GM20000 (cell line): ENCODE data around the gene MAP2K5.
A peak's percentile ranks its signal among the peaks of the same experiment; 100 is the strongest.

Experiments used
- DNase-seq: peaks from one replicate; pipeline ENCODE4 v3.0.0; 2012; ENCODE audit warnings: low spot score
- TF ChIP-seq, protein P1 (sequence below): IDR thresholded peaks from 2 replicates; pipeline ENCODE4 v1.5.1; 2012; ENCODE audit warnings: mild to moderate bottlenecking, control low read depth; ENCODE audit errors: extremely low read depth, missing control alignments

Gene MAP2K5

DNA sequence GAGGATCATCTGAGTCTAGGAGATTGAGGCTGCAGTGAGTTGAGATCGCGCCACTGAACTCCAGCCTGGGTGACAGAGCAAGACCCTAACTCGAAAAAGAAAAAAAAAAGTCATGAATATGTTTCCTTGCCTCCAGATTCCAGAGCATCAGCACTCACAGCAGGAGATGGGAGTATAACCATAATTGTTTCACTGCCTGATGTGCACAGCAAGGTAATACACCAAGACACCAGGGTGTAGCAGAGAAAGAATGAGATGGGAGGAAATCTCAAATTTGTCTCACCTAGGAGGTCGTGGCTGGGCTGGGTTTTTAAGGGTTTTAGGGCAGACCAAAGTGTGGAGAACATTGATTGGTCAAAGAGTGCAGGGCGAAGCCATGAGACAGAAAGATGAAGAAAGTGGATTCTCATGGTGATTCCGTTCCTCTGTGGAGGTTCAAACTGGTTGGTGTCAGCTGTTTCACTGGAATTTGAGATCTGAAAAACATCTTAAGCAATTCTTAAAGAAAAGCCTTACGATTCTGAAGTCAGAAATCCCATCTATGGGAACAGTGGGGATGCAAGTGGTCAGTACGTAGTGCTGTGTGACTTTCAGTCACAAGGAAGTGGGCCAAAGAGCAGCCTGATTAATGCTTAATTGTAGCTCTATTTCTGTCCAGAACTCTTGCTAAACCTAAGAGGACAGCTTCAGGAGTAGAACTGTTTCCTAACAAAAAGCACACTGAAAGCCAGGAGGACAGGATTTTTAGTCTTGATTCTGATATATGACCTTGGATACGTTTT lies 29.4 kb upstream of the MAP2K5 start:
- TF ChIP-seq, protein P1, sequence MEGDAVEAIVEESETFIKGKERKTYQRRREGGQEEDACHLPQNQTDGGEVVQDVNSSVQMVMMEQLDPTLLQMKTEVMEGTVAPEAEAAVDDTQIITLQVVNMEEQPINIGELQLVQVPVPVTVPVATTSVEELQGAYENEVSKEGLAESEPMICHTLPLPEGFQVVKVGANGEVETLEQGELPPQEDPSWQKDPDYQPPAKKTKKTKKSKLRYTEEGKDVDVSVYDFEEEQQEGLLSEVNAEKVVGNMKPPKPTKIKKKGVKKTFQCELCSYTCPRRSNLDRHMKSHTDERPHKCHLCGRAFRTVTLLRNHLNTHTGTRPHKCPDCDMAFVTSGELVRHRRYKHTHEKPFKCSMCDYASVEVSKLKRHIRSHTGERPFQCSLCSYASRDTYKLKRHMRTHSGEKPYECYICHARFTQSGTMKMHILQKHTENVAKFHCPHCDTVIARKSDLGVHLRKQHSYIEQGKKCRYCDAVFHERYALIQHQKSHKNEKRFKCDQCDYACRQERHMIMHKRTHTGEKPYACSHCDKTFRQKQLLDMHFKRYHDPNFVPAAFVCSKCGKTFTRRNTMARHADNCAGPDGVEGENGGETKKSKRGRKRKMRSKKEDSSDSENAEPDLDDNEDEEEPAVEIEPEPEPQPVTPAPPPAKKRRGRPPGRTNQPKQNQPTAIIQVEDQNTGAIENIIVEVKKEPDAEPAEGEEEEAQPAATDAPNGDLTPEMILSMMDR, result no peak
- DNase-seq, result no peak

DNA sequence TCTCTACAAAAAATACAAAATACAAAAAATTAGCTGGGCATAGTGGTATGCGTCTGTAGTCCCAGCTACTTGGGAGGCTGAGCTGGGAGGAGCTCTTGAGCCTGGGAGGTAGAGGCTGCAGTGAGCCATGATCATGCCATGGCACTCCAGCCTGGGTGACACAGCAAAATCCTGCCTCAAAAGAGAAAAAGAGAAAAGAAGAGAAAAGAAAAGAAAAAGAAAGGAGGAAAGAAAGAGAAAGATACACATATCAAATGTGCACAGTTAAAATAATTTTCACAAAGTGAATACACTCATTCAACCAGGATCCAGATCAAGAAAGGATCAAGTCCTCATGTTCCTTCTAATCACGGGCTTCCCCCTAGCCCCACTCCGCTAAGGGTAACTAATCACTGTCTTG lies 27.4 kb upstream of the MAP2K5 start:
- TF ChIP-seq, protein P1, result no peak
- no peak for DNase-seq

DNA sequence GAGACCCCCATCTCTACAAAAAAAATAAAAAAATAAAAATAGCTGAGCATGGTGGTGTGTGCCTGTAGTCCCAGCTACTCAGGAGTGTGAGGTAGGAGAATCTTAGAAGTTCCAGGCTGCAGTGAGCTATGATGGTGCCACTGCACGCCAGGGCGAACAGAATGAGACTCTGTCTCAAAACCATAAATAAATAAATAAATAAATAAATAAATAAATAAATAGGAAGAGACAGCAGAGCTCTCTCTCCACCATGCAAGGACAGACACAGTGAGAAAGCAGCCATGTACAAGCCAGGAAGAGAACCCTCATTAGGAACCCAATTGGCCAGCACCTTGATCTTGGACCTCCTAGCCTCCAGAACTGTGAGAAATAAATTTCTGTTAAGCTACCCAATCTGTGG lies 26.9 kb upstream of the MAP2K5 start:
- no peak for DNase-seq
- TF ChIP-seq, protein P1, result no peak

DNA sequence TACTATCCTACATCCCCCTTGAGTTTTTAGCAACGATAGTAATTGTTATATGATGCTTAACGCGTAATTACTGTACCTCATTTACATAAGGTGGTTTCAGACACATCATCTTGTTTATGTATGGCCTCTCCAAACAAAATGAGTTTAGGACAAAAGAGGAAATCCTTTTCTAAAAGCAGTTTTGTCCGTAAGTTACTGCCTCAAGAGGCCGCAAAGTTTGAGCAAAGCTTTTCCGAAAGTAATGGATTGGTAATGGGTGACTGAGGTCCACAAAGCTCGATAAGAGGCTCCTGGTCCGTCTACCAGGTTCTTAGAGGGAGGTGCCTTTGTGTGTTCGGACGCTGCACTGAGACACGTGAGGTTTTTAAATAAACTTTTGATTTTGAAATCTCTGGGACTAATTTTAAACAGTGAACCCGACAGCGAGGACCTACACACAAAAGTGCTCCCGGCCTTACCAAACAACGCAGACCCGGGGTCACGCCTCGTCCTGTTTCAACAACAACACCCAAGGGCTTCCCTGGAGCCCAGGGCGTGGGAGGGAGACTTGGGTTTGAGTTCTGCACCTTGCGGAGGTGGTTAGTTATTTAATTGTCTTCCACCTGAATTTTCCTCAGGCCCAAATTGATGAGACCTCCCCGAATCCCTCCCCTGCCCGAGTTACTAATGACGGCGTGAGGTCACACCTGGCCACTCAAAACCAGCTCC lies 22.0 kb upstream of the MAP2K5 start:
- peak; percentile 27 for DNase-seq
- TF ChIP-seq, protein P1, result no peak

DNA sequence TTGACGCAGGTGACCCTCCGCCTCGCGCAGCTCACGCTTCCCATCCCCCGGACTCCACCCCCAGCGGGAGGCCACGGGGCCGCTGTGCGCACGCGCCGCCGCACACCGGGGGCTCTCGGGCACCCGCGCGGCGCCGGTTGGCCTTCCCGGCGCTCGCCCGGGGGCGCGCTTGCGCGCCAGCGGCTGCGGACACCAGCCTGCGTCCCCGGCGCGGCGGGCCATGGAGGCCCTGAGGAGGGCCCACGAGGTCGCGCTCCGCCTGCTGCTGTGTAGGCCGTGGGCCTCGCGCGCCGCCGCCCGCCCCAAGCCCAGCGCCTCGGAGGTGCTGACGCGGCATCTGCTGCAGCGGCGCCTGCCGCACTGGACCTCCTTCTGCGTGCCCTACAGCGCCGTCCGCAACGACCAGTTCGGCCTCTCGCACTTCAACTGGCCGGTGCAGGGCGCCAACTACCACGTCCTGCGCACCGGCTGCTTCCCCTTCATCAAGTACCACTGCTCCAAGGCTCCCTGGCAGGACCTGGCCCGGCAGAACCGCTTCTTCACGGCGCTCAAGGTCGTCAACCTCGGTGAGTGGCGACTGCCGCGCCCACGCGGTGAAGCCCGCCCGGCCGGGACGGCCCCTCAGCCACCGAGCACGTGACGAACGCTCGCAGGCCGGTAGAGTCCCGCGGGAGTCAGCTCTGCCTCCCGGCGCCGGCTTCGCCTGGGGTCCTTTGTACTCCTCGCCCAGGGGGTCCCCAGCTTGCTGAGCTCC lies 21.3 kb upstream of the MAP2K5 start, which contains the start of gene C15orf61:
C15orf61 (plus strand) TSS at position 103 of the 754 bp plus-strand sequence; CDS start at position 221, 118 bp downstream.
- peak; percentile 95 for DNase-seq
- TF ChIP-seq, protein P1, result no peak

DNA sequence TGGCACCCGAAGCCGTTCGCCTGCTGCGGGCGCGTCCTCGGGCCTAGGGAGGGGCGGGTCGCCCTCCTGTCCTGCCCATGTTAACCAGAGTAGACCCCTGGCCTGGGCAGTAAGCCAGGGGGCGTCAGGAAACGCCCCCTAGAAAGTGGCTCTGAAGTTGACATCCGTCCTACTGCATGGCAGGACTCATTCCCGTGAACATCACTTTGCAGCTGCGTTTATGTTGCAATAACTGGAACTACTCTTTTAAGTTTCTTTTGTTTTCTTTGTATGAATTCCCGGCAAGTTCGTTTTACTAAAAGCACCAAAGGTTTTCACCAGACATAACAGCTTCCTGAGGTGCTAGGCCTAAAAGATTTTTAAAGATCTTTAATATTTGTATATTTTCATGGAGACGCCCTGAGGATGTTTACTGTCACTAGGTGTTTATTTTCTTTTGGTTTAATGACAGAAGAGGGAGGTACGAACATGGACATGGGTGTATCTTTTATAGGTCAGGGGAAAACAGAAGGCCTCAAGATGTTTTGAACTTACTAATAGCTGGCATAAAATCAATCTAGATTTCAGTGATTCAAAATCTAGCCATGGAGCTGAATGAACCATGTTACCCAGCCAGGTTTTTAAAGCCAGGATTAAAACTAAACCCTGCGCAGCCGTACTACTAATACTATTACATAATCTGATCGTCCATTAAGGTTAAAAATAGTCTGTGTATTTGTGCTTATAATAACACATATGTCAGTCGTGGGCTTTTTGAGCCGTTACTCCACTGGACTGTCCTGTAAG lies 20.5 kb upstream of the MAP2K5 start:
- TF ChIP-seq, protein P1, result no peak
- no peak for DNase-seq
